Sigmoid colon (tissue), 4 donors: ENCODE data around the gene GALNT7.

Experiments used
- CTCF ChIP-seq, 4 experiments: fragments of 450-650 bp in 3 of 4; fragments of 200-600 bp in 1 of 4; IDR thresholded peaks; one replicate each; pipeline ENCODE4 v1.5.1; 2016 to 2019; ENCODE audit warnings: antibody characterized with exemption in 4 of 4, mild to moderate bottlenecking in 3 of 4, moderate library complexity in 2 of 4
- POLR2AphosphoS5 ChIP-seq, 4 donors: sonication (generic); formaldehyde crosslinking; IDR thresholded peaks; one replicate each; pipeline ENCODE4 v1.6.1; 2017; ENCODE audit warnings: antibody characterized with exemption in 4 of 4

GRCh38 chr4:173259310-173259709 lies 90.7 kb downstream of the GALNT7 start:
- no peak for TF ChIP-seq POLR2AphosphoS5 (IDR thresholded peaks at IDR 0.05)
- TF ChIP-seq CTCF (IDR thresholded peaks at IDR 0.05): no peak
